WTC11 (cell line): Measurements from ENCODE around the gene HNRNPLL.

Source experiments
- FOXK1 ChIP-seq: sonication (generic); formaldehyde crosslinking; IDR thresholded peaks from 2 replicates; pipeline ENCODE4 v1.8.0; 2022; ENCODE audit warnings: mild to moderate bottlenecking, moderate library complexity, missing genetic modification reagents
- NR3C1 ChIP-seq: sonication (generic); formaldehyde crosslinking; conservative IDR thresholded peaks from 2 replicates; pipeline ENCODE4 v1.8.1; 2023; ENCODE audit warnings: low read depth, mild to moderate bottlenecking, missing genetic modification reagents
- ZNF263 ChIP-seq: sonication (generic); formaldehyde crosslinking; IDR thresholded peaks from 2 replicates; pipeline ENCODE4 v1.8.1; 2022; ENCODE audit warnings: low read depth, mild to moderate bottlenecking, moderate library complexity, missing genetic modification reagents
- TF ChIP-seq, protein P1 (sequence below): fragments of 200-600 bp; IDR thresholded peaks from 2 replicates; pipeline ENCODE4 v1.8.0; 2022; ENCODE audit warnings: antibody characterized with exemption
- TF ChIP-seq, protein P2 (sequence below): sonication (generic); formaldehyde crosslinking; IDR thresholded peaks from 2 replicates; pipeline ENCODE4 v1.8.0; 2022; ENCODE audit warnings: mild to moderate bottlenecking, missing genetic modification reagents
- TF ChIP-seq, protein P3 (sequence below): sonication (generic); formaldehyde crosslinking; IDR thresholded peaks from 2 replicates; pipeline ENCODE4 v1.8.1; 2023; ENCODE audit warnings: mild to moderate bottlenecking, missing genetic modification reagents

- TF ChIP-seq FOXK1 (no peak), NR3C1 (no peak), ZNF263 (CRISPR knock-in tag) (no peak)
- TF ChIP-seq, protein P1, sequence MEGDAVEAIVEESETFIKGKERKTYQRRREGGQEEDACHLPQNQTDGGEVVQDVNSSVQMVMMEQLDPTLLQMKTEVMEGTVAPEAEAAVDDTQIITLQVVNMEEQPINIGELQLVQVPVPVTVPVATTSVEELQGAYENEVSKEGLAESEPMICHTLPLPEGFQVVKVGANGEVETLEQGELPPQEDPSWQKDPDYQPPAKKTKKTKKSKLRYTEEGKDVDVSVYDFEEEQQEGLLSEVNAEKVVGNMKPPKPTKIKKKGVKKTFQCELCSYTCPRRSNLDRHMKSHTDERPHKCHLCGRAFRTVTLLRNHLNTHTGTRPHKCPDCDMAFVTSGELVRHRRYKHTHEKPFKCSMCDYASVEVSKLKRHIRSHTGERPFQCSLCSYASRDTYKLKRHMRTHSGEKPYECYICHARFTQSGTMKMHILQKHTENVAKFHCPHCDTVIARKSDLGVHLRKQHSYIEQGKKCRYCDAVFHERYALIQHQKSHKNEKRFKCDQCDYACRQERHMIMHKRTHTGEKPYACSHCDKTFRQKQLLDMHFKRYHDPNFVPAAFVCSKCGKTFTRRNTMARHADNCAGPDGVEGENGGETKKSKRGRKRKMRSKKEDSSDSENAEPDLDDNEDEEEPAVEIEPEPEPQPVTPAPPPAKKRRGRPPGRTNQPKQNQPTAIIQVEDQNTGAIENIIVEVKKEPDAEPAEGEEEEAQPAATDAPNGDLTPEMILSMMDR, result no peak
- TF ChIP-seq, protein P2, sequence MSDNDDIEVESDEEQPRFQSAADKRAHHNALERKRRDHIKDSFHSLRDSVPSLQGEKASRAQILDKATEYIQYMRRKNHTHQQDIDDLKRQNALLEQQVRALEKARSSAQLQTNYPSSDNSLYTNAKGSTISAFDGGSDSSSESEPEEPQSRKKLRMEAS (CRISPR knock-in tag), result no peak
- TF ChIP-seq, protein P3, sequence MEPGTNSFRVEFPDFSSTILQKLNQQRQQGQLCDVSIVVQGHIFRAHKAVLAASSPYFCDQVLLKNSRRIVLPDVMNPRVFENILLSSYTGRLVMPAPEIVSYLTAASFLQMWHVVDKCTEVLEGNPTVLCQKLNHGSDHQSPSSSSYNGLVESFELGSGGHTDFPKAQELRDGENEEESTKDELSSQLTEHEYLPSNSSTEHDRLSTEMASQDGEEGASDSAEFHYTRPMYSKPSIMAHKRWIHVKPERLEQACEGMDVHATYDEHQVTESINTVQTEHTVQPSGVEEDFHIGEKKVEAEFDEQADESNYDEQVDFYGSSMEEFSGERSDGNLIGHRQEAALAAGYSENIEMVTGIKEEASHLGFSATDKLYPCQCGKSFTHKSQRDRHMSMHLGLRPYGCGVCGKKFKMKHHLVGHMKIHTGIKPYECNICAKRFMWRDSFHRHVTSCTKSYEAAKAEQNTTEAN (CRISPR knock-in tag), result no peak
Measured at GRCh38 chr2:38600921-38601455, 1.7 kb downstream of the HNRNPLL start.
